Fibroblast of skin of left biceps (primary cell): Measurements from ENCODE around the gene HBS1L.

Experiments
- DNase-seq, 2 experiments: peaks; one replicate each; pipeline ENCODE4 v3.0.0-alpha.2; 2013; ENCODE audit warnings: low read depth in 2 of 2

HBS1L gene

DNA sequence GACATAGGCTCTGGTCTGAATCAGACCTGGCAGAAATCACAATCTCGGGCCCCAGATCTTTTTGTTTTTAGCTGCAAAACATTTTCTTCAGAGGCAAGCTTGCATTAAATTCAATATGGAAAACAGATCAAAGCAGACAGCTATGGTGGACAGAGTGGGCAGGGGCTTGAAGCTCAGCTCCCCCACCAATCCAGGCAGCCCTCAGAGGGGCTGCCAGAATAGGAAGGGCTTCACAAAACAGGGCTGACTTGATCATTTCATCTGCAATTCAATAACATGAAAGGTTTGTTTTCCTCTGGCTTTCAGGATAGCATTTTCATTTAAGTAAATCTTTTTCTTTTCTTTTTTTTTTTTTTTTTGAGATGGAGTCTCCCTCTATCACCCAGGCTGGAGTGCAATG lies 55.5 kb downstream of the HBS1L start:
- DNase-seq: no peak

DNA sequence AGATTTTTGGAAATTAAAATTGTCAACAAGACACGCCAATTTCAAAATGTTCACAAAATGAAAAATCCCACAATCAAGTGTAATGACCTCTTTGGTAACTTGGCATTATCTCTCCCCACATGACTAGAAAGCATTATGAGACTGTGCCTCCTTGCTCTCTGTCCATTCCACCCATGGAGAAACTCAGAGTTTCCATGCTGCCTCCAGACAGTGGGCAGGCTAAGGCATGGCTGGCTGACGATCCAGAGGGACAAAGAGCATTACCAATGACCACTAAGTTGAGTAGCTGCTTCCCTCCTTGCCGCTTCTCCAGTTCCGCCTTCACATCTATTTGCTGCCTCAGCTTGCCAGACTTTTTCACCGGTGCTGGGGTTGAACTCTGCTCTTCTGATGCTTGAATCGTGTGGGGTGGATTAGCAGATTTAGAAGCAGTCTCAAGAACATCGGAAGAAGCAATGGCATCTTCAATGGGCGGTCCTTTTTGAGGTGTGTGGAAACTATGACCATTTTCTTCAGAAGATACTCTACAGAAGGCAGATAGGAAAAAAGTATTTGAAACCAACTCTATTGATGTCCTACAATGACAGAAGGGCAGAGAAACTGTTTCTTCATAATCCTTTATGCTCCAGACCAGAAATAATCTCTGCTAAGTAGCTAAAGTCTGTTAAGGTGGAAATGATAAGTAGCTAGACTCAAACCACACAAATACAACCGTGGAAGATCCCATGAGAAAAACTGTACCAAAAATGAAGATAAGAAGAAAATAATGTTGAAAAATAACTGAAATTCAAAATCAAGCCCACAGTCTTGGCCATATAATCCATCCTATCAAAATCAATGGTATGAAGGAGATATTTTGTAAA lies 57.3 kb downstream of the HBS1L start:
- DNase-seq: no peak

DNA sequence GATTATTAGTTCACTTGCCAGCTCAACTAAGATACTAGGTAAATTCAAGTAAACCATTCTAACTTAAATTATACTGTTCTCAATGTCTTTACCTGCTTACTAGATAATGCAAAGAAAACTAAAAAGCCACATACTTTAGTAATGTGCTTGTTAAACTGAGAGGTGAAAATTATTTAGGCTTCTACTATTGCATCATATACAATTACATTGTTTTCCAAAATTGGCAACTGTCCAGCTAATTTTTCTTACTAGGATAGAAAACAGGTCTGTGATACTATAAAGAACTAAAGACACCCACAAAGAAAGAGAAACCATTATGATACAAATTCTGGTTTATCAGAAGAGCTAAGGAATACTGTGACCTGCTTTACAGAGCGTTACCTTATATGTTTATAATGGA lies 59.1 kb downstream of the HBS1L start:
- DNase-seq: no peak

DNA sequence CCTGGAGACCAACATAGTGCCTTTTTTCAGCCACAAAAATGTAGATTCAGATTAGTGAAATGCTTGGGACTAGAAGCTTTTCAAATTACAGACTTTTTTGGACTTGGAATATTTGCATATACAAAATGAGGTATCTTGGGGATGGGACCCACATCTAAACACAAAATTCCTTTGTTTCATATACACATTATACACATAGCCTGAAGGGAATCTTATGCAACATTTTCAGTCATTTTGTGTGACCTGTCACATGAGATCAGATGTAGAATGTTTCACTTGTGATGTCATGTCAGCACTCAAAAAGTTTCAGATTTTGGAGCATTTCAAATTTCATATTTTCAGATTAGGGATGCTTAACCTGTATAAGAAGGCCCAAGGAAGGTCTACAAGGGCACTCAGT lies 60.2 kb downstream of the HBS1L start:
- no peak for DNase-seq

DNA sequence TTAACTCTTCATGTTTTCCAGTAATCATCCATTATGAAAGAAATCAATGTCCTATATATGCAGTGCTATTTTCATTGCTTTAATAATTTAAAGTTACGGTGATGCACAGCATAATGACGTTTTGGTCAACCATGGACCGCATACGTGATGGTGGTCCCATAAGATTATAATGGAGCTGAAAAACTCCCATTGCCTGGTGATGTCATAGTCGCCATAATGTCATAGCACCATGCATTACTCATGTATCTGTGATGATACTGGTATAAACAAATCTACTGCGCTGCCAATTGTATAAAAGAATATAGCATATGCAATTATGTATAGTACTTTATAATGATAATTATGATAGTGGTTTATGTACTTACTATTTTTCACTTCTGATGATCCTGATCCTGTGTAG lies 62.5 kb downstream of the HBS1L start:
- DNase-seq: no peak

DNA sequence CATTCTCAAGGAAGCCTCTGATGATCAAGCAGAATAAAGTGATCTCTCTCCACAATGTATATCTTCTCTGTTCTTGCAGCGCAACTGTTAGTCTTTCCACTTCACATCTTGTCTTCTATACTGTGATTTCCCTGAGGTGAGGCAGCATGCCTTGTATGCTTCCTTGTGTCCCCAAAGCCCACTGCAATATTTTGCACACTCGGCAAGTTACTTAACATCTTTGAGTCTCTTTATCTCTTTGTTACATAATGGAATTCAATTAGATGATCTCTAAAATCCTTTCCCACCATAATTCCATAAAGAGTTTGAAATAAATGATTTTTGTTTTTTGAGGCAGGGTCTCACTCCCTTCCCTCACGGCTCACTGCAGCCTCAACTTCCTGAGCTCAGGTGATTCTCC lies 64.4 kb downstream of the HBS1L start:
- no peak for DNase-seq

DNA sequence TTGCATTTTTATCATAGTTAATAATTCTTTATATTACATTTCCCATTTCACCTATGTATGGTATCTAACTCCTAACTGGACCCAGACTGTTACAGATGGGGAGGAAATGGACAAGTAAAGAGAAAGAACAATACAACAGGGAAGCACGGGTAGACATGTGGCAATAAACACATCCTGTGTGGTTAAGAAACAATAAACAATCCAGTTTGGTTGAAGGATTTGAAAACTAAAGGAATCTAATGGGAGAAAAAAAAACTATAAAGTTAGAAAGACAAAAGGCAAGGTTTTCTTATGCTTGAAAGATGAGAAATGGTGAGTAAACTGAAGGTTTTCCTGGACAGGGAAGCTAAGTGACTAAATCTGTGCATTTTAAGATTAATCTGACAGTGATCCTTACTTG lies 69.8 kb downstream of the HBS1L start:
- DNase-seq: no peak

DNA sequence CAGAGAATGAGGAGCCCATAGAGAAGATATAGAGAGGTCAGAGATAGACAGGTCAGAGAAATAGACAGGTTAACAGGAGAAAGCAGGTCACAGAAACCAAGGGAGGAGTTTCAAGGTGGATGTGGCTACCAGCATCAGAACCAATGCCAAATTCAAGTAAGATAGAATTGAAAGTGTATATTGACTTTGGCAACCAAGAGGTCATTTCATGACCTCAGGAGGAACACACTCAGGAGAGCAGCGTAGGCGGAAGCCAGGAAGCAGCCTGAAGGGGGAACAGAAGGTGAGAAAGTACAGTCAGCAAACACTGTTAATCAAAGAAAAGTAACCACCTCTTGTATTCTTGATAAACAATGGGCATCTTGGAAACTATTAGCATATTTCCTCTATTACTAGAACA lies 70.8 kb downstream of the HBS1L start:
- no peak for DNase-seq

DNA sequence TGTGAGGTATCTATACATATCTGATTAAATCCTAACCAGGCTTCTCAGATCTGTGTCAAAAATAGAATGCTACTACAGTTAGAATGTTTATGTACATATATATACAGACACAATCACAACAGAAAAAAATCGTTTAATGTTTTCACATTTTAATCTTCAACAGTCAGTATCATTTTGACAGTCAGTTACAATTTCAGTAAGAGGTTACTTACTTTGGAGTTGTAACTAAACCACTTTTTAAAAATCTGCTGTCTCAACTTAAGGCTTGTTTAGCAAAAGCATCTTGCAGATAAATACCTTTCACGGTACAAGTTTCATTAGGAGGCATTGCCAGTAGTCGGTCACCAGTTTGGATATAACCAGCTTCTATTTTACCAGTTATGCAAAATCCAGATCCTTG lies 72.5 kb downstream of the HBS1L start:
- DNase-seq: no peak

DNA sequence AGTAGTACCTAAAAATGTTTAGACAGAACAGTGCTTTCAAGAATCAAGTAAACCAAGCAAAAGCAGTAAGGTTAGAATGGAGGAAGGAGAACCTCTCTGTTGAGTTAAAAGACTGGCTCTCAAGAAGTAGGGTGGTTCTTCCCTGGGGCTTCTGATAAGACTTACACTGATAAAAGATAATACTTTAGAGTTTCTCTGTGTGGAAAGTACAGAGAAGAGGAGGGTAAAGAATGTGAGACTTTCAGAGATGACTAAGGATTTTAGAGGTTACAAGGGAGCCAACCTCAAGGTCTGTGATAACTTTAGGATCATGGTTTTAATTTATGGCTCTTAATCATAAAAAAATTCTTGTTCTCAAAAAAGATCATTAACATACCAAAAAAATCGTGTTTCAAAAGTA lies 73.8 kb downstream of the HBS1L start:
- no peak for DNase-seq

DNA sequence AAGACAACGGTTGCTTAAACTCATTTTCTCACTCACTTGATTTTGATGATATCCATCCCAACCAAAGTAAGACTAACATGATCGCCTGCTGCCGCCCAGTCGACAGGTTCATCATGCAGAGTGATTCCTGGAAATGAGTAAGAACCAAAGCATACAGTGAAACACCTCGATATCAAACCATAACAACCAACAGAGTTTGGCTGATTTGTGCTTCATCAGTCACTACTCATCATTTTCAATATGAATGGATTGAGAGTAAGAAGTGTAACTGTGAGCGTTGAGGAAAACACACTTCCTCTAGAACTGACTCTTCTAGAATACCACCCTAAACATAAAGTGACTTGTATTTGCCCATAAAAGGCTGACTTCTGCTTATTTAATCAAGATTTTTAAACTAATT lies 75.5 kb downstream of the HBS1L start:
- no peak for DNase-seq

DNA sequence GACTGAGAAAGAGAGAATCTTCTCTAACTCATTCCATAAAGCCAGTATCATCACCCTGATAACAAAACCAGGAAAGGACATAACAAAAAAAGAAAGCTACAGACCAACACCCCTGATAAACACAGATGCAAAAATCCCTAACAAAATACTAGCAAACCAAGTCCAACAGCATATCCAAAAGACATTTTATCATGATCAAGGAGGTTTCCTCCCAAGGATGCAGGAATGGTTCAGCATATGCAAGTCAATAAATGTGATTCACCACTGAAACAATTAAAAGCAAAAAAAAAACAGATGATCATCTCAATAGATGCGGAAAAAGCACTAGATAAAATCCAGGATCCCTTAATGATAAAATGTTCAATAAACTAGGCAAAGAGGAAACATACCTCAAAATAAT lies 80.3 kb downstream of the HBS1L start:
- no peak for DNase-seq

DNA sequence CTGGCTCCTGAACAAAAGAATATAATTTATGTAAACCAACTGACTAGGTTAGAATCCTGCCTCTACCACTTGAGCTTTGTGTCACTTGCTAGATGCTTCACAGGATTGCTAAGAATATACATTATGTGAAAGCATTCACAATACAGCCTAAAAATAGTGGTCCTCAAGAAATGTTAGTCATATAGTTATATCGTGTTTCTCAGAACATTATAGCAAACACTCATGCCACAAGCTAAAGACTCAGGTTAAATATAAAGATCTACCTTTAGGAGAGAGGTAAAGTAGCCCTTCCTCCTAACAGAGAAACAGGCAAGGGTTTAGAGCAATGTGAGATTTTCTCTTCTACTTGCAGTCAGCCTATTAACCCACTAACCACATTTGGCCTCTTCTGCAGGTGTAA lies 86.9 kb downstream of the HBS1L start:
- DNase-seq: no peak

DNA sequence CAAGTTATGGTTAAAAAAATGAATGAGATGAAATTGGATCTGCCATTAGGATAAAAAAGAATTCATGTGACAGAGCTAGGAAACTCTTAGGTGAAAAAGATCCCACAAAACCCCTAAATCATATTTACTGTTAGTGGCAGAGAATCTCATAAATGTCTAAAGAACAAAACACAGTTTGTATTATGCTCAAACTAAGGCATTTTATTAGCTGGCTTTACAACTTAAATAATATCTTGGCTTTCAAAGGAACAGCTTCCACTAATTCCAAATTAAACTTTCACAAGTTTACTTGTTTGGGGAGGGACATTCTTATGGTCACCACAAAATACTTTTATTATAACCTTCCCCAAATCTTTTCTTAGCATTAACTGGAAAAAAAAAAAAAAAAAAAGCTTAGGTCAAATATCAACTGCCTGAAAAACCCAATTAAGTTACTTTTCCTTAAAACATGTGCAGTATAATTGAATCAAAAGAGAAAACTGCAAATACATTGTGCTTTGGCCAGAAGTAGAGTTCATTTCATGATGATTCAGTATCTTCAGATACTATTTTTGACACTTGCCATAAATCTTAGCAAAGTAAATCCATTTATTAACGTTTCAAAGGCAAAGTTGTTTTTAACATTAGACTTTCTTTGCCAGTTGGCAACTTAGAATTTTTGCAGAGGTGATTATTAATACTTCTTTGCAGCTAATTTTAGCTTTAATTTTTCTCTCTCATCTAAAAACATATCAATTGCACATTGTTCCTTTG lies 90.0 kb downstream of the HBS1L start:
- no peak for DNase-seq

DNA sequence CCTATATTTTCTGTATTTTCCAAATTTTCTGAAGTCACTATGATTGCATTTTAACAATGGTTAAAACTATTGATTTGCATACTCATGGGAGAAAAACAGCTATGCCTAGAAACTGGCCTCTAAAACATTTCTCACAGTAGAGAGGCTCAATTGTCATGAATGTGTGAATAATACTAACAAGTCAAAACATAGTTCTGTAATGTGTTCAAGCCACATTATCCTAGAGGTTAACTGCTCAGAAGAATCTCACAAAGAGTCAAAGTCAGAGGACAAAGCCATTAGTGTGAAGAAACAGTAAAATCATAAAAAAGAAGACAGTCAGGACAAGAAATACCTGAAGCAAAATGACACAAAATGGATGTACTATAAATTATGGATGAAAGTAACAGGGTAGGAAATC lies 92.2 kb downstream of the HBS1L start:
- DNase-seq: no peak

DNA sequence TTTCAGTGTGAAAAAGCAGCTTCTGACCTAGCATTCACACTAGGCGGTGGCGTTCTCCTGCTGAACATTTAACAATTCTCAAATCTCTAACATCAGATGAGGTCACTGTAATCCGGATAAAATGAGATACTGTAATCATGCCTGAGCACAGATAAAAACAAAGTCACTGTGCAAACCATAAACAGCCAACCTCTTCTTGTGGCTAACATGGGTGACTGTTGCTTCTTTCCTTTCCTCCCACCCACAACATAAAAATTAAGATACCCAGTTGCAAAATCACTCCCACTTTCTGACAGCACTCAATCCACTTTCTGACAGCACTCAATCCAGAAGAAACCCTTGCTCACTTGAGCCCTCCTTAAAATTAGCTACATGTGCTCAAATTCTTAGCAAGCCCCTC lies 93.3 kb downstream of the HBS1L start:
- no peak for DNase-seq

DNA sequence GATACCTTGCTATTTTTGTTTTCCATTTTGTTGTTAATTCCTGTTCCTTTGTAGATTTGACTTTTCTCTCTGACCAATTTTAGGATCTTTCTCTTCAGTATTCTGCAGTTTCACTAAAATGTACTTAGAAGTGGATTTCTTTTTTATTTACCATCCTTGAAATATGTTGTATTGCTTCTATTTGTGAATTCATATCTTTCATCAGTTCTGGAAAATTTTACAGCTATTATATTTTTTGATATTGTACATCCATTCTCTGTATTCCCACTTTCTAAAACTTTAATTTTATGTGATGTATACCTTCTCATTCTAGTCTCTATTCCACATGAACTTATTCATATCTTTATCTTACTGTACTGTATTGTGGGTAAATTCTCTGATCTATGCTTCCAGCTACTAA lies 95.0 kb downstream of the HBS1L start:
- DNase-seq: no peak

DNA sequence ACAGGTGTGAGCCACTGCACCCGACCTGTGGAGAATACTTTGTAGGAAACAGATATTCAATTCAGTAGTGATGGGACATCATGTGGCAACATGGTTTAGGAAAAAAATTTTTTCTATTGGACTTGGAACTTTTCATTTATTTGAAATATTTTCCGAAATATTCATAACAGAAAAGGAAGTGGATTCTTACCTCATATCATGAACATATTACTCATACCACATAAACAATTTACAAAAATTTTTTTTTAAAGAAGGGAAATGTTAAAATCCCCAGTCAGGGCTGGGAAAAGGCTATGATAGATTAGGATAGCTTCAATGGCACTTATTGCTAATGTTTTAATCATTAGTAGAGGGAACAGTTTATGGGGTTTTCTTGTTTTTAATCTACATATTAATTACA lies 97.9 kb downstream of the HBS1L start:
- DNase-seq: no peak

DNA sequence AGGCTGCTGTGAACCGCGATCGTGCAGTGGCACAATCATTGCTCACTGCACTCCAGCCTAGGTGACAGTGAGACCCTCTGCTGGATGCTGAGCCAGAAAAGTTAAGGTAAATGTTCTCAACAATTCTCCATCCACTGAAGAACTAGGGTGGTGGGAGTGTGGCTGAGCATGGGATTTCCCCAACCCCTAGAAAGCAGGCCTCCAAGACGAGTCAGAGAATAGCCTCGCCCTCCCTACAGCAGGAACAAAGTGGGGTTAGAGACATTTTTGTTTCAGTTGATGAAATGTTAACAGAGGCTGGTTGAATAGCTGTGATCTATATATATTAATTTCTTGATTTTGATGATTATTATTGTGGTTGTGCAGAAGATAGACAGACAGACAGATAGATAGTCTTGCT lies 98.6 kb downstream of the HBS1L start:
- DNase-seq: no peak

DNA sequence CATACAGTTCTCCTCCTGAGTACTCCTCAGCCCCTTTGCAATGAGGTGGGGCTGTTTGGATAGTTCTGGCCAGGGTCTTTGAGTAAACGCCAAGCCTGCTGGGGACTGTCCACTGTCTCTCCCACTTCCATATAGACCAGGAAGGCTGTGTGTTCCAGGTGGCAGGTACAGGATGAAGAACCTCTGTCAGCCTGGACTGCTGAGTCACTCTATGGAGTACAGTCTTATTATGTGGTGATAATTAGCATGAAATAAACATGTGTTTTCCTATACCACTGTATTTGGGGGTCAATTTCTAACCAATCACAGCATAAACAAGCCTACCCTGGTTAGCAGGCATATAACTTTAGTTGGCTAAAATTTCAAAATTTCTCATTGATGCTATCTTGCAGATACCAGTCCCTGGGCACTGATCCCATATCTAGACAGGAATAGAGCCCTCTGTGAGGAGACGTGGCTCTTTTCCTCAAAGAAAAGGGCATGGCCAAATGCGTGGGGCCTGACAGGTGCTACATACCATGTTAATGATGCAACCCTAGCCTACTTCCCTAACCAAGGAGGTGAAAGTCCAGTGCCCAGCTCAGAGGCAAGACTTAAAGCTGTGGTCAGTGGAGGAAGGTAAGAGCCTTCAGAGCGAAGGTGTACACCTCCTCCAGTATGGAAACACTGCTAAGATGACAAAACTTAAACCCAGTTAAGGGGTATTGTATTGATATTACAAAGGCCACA lies 100.2 kb downstream of the HBS1L start:
- no peak for DNase-seq

DNA sequence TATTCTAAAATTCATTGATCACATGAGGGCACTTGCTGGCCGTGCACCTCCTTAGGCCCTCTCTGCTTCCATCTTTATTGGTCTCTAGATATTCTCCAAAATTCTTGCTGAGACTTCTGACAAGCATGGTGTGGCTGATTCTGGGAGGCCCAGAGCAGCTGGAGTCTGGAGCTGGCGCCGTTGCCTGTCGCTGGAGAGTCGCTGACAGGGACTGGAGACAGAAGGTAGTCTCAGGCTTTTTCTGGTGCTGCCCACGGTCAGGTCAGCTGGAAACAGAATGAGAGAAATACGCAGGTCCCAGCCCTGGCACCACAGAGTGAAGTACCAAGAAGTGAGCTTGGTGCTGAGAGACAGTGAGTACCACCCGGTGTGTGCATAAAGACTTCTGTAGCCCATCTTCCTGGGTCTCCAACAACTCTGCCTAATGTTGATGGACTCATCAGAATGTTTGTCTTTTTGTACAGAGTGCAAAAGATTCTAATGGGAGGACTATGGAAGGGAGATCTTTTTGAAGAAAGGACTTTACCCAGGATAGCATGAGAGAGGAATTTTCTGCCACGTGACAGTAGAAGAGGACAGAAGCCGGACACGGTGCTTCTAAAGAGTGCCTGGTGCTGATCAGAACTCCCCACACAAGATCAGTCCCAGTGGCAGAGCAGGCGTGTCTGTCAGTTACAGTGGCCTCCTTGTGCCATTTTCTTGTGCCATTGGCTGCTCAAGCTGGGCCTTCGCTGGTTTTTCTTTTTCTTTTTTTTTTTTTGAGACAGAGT lies 102.9 kb downstream of the HBS1L start:
- no peak for DNase-seq

DNA sequence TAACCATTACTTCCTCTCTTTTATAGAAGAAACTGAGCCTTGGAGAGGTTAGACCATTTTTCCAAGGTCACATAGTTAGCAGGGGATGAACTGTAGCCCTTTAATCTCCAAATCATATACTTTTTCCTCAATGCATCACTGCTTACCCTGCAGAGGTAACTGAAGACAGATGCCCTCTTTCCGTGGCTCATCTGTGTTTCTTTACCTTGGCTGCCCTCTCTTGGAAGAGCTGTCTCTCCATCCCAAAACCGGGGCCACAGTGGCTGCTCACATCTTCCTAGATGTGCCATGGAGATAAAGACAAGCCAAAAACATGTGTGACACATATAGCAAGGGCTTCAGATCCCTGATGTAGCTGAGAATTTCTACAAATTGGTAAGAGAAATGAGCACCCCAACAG lies 104.1 kb downstream of the HBS1L start:
- no peak for DNase-seq
